HEK293 (cell line): ENCODE results near the gene LRP10.

Experiments
- ATF2 ChIP-seq: fragments of 450-650 bp; formaldehyde crosslinking; IDR thresholded peaks from 2 replicates; pipeline ENCODE4 v1.5.1; 2016; ENCODE audit warnings: missing biosample characterization, missing genetic modification characterization, low read depth
- GLI2 ChIP-seq: fragments of 450-650 bp; formaldehyde crosslinking; IDR thresholded peaks from 2 replicates; pipeline ENCODE4; 2017; ENCODE audit warnings: missing biosample characterization, missing genetic modification characterization, low read depth, borderline replicate concordance
- GLI4 ChIP-seq: fragments of 450-650 bp; formaldehyde crosslinking; IDR thresholded peaks from 2 replicates; pipeline ENCODE4 v1.5.1; 2016; ENCODE audit warnings: missing biosample characterization, missing genetic modification characterization
- PATZ1 ChIP-seq: fragments of 450-650 bp; formaldehyde crosslinking; IDR thresholded peaks from 2 replicates; pipeline ENCODE4 v1.5.1; 2016; ENCODE audit warnings: missing biosample characterization, missing genetic modification characterization
- REPIN1 ChIP-seq: fragments of 450-650 bp; formaldehyde crosslinking; IDR thresholded peaks from 2 replicates; pipeline ENCODE4 v1.5.1; 2017; ENCODE audit warnings: missing biosample characterization, missing genetic modification characterization, low read depth
- YY2 ChIP-seq: fragments of 450-650 bp; formaldehyde crosslinking; IDR thresholded peaks from 2 replicates; pipeline ENCODE4 v1.5.1; 2016; ENCODE audit warnings: missing biosample characterization, missing genetic modification characterization
- ZBTB7A ChIP-seq: fragments of 450-650 bp; formaldehyde crosslinking; IDR thresholded peaks from 2 replicates; pipeline ENCODE4 v1.5.1; 2016; ENCODE audit warnings: low read depth, missing biosample characterization, missing genetic modification characterization
- ZBTB8A ChIP-seq: fragments of 450-650 bp; formaldehyde crosslinking; IDR thresholded peaks from 2 replicates; pipeline ENCODE4 v1.5.1; 2016; ENCODE audit warnings: missing biosample characterization, missing genetic modification characterization
- ZFHX2 ChIP-seq: fragments of 450-650 bp; formaldehyde crosslinking; conservative IDR thresholded peaks from 2 replicates; pipeline ENCODE4 v1.5.1; 2016; ENCODE audit warnings: missing biosample characterization, missing genetic modification characterization
- ZNF114 ChIP-seq: fragments of 450-650 bp; formaldehyde crosslinking; IDR thresholded peaks from 2 replicates; pipeline ENCODE4 v1.5.0; 2017; ENCODE audit warnings: missing biosample characterization, missing genetic modification characterization
- ZNF19 ChIP-seq: fragments of 450-650 bp; formaldehyde crosslinking; IDR thresholded peaks from 2 replicates; pipeline ENCODE4; 2016; ENCODE audit warnings: missing biosample characterization, missing genetic modification characterization, low read depth
- ZNF211 ChIP-seq: fragments of 450-650 bp; formaldehyde crosslinking; IDR thresholded peaks from 2 replicates; pipeline ENCODE4 v1.5.1; 2016; ENCODE audit warnings: low read depth, missing biosample characterization, missing genetic modification characterization
- ZNF23 ChIP-seq: fragments of 450-650 bp; formaldehyde crosslinking; IDR thresholded peaks from 2 replicates; pipeline ENCODE4 v1.5.1; 2016; ENCODE audit warnings: missing biosample characterization, missing genetic modification characterization, borderline replicate concordance
- ZNF280D ChIP-seq: fragments of 450-650 bp; formaldehyde crosslinking; IDR thresholded peaks from 2 replicates; pipeline ENCODE4 v1.5.1; 2016; ENCODE audit warnings: missing biosample characterization, missing genetic modification characterization
- ZNF302 ChIP-seq: fragments of 450-650 bp; formaldehyde crosslinking; IDR thresholded peaks from 2 replicates; pipeline ENCODE4 v1.5.1; 2016; ENCODE audit warnings: missing biosample characterization, missing genetic modification characterization, low read depth
- ZNF366 ChIP-seq: fragments of 450-650 bp; formaldehyde crosslinking; conservative IDR thresholded peaks from 2 replicates; pipeline ENCODE4 v1.5.1; 2016; ENCODE audit warnings: missing biosample characterization, missing genetic modification characterization
- ZNF391 ChIP-seq: fragments of 450-650 bp; formaldehyde crosslinking; IDR thresholded peaks from 2 replicates; pipeline ENCODE4 v1.5.1; 2016; ENCODE audit warnings: low read depth, missing biosample characterization, missing genetic modification characterization, borderline replicate concordance
- ZNF449 ChIP-seq: fragments of 450-650 bp; formaldehyde crosslinking; IDR thresholded peaks from 2 replicates; pipeline ENCODE4 v1.5.1; 2017; ENCODE audit warnings: missing biosample characterization, mild to moderate bottlenecking, missing genetic modification characterization, moderate library complexity
- ZNF488 ChIP-seq: fragments of 450-650 bp; formaldehyde crosslinking; IDR thresholded peaks from 2 replicates; pipeline ENCODE4 v1.5.1; 2016; ENCODE audit warnings: missing biosample characterization, missing genetic modification characterization
- ZNF513 ChIP-seq: fragments of 450-650 bp; IDR thresholded peaks from 2 replicates; pipeline ENCODE4 v1.5.1; 2018; ENCODE audit warnings: missing biosample characterization, missing genetic modification characterization
- ZNF571 ChIP-seq: fragments of 450-650 bp; formaldehyde crosslinking; IDR thresholded peaks from 2 replicates; pipeline ENCODE4 v1.5.0; 2017; ENCODE audit warnings: missing biosample characterization, missing genetic modification characterization
- ZNF600 ChIP-seq: fragments of 450-650 bp; formaldehyde crosslinking; IDR thresholded peaks from 2 replicates; pipeline ENCODE4 v1.5.1; 2016; ENCODE audit warnings: missing biosample characterization, missing genetic modification characterization
- ZNF621 ChIP-seq: fragments of 450-650 bp; formaldehyde crosslinking; IDR thresholded peaks from 2 replicates; pipeline ENCODE4 v1.5.1; 2017; ENCODE audit warnings: missing biosample characterization, missing genetic modification characterization
- ZNF629 ChIP-seq: fragments of 450-650 bp; formaldehyde crosslinking; IDR thresholded peaks from 2 replicates; pipeline ENCODE4 v1.5.1; 2017; ENCODE audit warnings: missing biosample characterization, missing genetic modification characterization
- ZNF658 ChIP-seq: fragments of 450-650 bp; formaldehyde crosslinking; IDR thresholded peaks from 2 replicates; pipeline ENCODE4; 2016; ENCODE audit warnings: missing biosample characterization, missing genetic modification characterization
- ZNF677 ChIP-seq: fragments of 450-650 bp; IDR thresholded peaks from 2 replicates; pipeline ENCODE4 v1.5.0; 2018; ENCODE audit warnings: missing biosample characterization, mild to moderate bottlenecking, missing genetic modification characterization, moderate library complexity
- ZNF701 ChIP-seq: fragments of 450-650 bp; formaldehyde crosslinking; IDR thresholded peaks from 2 replicates; pipeline ENCODE4 v1.5.1; 2016; ENCODE audit warnings: missing biosample characterization, missing genetic modification characterization
- ZNF704 ChIP-seq: fragments of 450-650 bp; formaldehyde crosslinking; IDR thresholded peaks from 2 replicates; pipeline ENCODE4 v1.5.1; 2016; ENCODE audit warnings: missing biosample characterization, missing genetic modification characterization
- ZNF837 ChIP-seq: fragments of 450-650 bp; formaldehyde crosslinking; IDR thresholded peaks from 2 replicates; pipeline ENCODE4 v1.5.1; 2016; ENCODE audit warnings: missing biosample characterization, missing genetic modification characterization

The LRP10 gene

GRCh38 chr14:22918804-22919600 lies 47.5 kb downstream of the LRP10 start, which contains the start of gene RBM23 (continued):
- TF ChIP-seq ZNF280D (tag by site-specific recombination), result no peak
- no peak for TF ChIP-seq ZNF23
- TF ChIP-seq ZBTB8A (tag by site-specific recombination), result peak; percentile 44
- TF ChIP-seq GLI2, result no peak
- TF ChIP-seq REPIN1 (tag by site-specific recombination), result no peak
- no peak for TF ChIP-seq ZNF704 (tag by site-specific recombination)
- TF ChIP-seq ZNF391 (tag by site-specific recombination), result no peak
- TF ChIP-seq ZNF513 (tag by site-specific recombination), result no peak
- TF ChIP-seq ATF2 (tag by site-specific recombination), result peak; percentile 96
- no peak for TF ChIP-seq ZNF211 (tag by site-specific recombination)
- peak; percentile 85 for TF ChIP-seq ZNF366 (tag by site-specific recombination)
- peak; percentile 100 for TF ChIP-seq ZNF629 (tag by site-specific recombination)
- no peak for TF ChIP-seq ZNF658 (tag by site-specific recombination)
- TF ChIP-seq YY2 (tag by site-specific recombination), result peak; percentile 76
- no peak for TF ChIP-seq ZNF114
- no peak for TF ChIP-seq ZNF701 (tag by site-specific recombination)
- no peak for TF ChIP-seq ZNF19 (tag by site-specific recombination)
- TF ChIP-seq GLI4 (tag by site-specific recombination), result no peak
- no peak for TF ChIP-seq PATZ1 (tag by site-specific recombination)
- TF ChIP-seq ZNF571 (tag by site-specific recombination), result no peak
- TF ChIP-seq ZNF488 (tag by site-specific recombination), result no peak
- TF ChIP-seq ZNF449 (tag by site-specific recombination), result peak; percentile 28; the same call in 1 of the 2 replicates
- TF ChIP-seq ZFHX2 (tag by site-specific recombination), result no peak
- no peak for TF ChIP-seq ZNF837
- TF ChIP-seq ZNF302, result no peak
- no peak for TF ChIP-seq ZBTB7A (tag by site-specific recombination)
- TF ChIP-seq ZNF677 (tag by site-specific recombination), result no peak
- TF ChIP-seq ZNF621 (tag by site-specific recombination), result no peak
- no peak for TF ChIP-seq ZNF600 (tag by site-specific recombination)
